Transverse colon (tissue), 4 donors: Measurements from ENCODE around the gene NT5DC4. TPM values are rescaled to one million over a fixed set of nuclear protein-coding genes. Genes with fewer than 3 reads are reported as not detected.

Source experiments
- DNase-seq: peaks from one replicate; pipeline ENCODE4 v3.0.0-alpha.2; 2019
- H3K27ac ChIP-seq, 4 donors: fragments of 200-600 bp; sonication (generic); 2 replicates each; pipeline ENCODE4 v1.5.1; 2016 to 2018; ENCODE audit warnings: inconsistent platforms in 4 of 4
- H3K27me3 ChIP-seq: fragments of 200-600 bp; sonication (generic); 2 replicates; pipeline ENCODE4 v1.5.1; 2017; ENCODE audit warnings: inconsistent platforms
- H3K36me3 ChIP-seq, 4 donors: fragments of 200-600 bp; sonication (generic); 2 replicates each; pipeline ENCODE4 v1.5.1; 2017 to 2019; ENCODE audit warnings: inconsistent platforms in 4 of 4
- H3K4me1 ChIP-seq, 4 donors: fragments of 200-600 bp; sonication (generic); 2 replicates each; pipeline ENCODE4 v1.5.1; 2017 to 2020; ENCODE audit warnings: inconsistent platforms in 4 of 4
- H3K4me3 ChIP-seq, 4 donors: fragments of 200-600 bp; sonication (generic); 1 replicate in 1 of 4; 2 replicates in 3 of 4; pipeline versions ENCODE4 v1.5.1 to v1.6.1; 2017 to 2019; ENCODE audit warnings: inconsistent platforms in 4 of 4
- H3K9me3 ChIP-seq, 2 donors: fragments of 200-600 bp; sonication (generic); 2 replicates each; pipeline ENCODE4 v1.5.1; 2017 to 2019; ENCODE audit warnings: inconsistent platforms in 2 of 2
- EP300 ChIP-seq: sonication (generic); formaldehyde crosslinking; IDR thresholded peaks from one replicate; pipeline ENCODE4 v1.6.1; 2017; ENCODE audit warnings: antibody characterized with exemption, low read depth
- POLR2A ChIP-seq: fragments of 450-650 bp; IDR thresholded peaks from one replicate; pipeline ENCODE4 v1.6.1; 2016; ENCODE audit warnings: antibody characterized with exemption, mild to moderate bottlenecking, moderate library complexity
- POLR2AphosphoS5 ChIP-seq, 3 donors: sonication (generic); formaldehyde crosslinking; IDR thresholded peaks; one replicate each; pipeline ENCODE4 v1.6.1; 2016; ENCODE audit warnings: antibody characterized with exemption in 3 of 3
- WGBS, 2 donors: methylation state at CpG; one replicate each; pipeline ENCODE4 v1.1.5; 2018; ENCODE audit warnings: low coverage in 1 of 2; 5-methylcytosine and 5-hydroxymethylcytosine counted together
- in situ Hi-C, 4 donors: fragments of 200-750 bp; cut with MboI; loops; one replicate each; pipeline versions ENCODE4 v1.15.0 to v1.15.1; 2017; ENCODE audit warnings: low sequenced_read_pairs in 3 of 4, low pct_ligation_motif_present in 1 of 4, low pct_unique_long_range_greater_than_20kb in 1 of 4
- intact Hi-C: fragments of 100-400 bp; cut with DNase I; formaldehyde crosslinking; loops from one replicate; pipeline ENCODE4 v1.15.1; 2023; ENCODE audit warnings: low total_unique reads
- total RNA-seq, 4 donors: library from RNA; depleted of rRNA; stranded (reverse); fragments of >200 nt; gene quantifications; one replicate each; pipeline ENCODE4 v1.1.0, GENCODE V29; 2016
- TF ChIP-seq, protein P1 (sequence below), 5 experiments: fragments of 200-600 bp in 3 of 5; fragments of 450-650 bp in 2 of 5; sonication (generic) in 3 of 5; IDR thresholded peaks; 1 replicate in 2 of 5; 2 replicates in 3 of 5; pipeline ENCODE4 v1.5.1; 2016 to 2017; ENCODE audit warnings: antibody characterized with exemption in 5 of 5, inconsistent platforms in 3 of 5, mild to moderate bottlenecking in 2 of 5, moderate library complexity in 1 of 5

The NT5DC4 gene
- total RNA-seq, 4 donors from 2014 or later: not detected

DNA sequence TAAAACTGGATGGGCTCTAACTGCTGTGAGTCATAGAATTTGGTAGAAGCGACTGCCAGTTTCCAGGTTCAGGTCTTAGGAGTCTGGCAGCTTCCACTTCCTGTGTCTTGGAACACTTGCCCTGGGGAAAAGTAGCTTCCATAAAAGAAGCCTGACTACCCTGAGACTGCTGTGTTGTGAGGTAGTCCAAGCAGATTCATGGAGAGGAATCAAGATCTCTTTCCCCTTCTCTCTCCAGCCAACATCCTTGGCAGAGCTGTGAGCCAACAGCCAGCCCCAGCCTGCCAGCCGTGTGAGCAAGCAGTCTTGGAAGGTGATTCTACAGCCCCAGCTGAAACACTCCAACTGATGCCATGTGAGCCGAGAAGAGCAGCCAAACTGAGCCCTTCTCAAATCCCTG, 41.3 kb upstream of the NT5DC4 start:
- no peaks in the 10 kb centered on the region for H3K27me3 ChIP-seq
- no peak for DNase-seq

DNA sequence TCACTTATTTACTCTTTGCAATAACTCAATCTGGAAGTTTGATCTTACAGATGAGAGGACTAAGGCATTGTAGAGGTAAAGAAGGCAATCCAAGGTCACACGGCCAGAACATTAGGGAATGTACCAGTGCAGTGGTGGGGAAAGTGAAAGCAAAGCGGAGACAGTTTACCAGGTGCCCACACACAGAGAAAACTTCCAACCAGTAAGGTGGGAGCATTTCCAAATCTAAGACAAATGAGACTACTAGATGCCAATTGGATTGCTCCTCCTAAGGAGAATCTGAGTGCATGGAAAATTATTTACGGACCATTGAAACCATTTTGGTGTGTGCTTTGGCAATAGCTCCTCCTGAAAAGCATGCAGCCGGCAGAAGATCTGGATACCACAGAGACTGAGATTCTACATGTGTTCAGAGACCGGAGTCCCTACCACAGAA, 40.1 kb upstream of the NT5DC4 start:
- Histone ChIP-seq H3K4me1 (peaks cover 0 to 6% (median 0%) of the 10 kb centered on the region in 4 donors), H3K27me3 (no peaks in the 10 kb centered on the region), H3K36me3 (no peaks in the 10 kb centered on the region), H3K27ac (no peak overlapping the region), H3K4me3 (no peak overlapping the region), H3K9me3 (no peaks in the 10 kb centered on the region)
- in situ Hi-C loops (no loop called here), intact Hi-C loops (no loop called here)
- no peak for DNase-seq
- TF ChIP-seq, protein P1, sequence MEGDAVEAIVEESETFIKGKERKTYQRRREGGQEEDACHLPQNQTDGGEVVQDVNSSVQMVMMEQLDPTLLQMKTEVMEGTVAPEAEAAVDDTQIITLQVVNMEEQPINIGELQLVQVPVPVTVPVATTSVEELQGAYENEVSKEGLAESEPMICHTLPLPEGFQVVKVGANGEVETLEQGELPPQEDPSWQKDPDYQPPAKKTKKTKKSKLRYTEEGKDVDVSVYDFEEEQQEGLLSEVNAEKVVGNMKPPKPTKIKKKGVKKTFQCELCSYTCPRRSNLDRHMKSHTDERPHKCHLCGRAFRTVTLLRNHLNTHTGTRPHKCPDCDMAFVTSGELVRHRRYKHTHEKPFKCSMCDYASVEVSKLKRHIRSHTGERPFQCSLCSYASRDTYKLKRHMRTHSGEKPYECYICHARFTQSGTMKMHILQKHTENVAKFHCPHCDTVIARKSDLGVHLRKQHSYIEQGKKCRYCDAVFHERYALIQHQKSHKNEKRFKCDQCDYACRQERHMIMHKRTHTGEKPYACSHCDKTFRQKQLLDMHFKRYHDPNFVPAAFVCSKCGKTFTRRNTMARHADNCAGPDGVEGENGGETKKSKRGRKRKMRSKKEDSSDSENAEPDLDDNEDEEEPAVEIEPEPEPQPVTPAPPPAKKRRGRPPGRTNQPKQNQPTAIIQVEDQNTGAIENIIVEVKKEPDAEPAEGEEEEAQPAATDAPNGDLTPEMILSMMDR (IDR thresholded peaks at IDR 0.05): no peak
- TF ChIP-seq POLR2AphosphoS5 (IDR thresholded peaks at IDR 0.05): no peak
- no peak for TF ChIP-seq EP300
- TF ChIP-seq POLR2A: no peak
- WGBS, 2 donors: 78 to 80% methylated on average over 4 to 5 of the region's 5 CpGs

More for the DNA sequence above, 41.3 kb upstream of the NT5DC4 start:
- Histone ChIP-seq H3K4me1 (peaks cover 0 to 6% (median 0%) of the 10 kb centered on the region in 4 donors), H3K27ac (no peak overlapping the region), H3K36me3 (no peaks in the 10 kb centered on the region), H3K4me3 (no peak overlapping the region), H3K9me3 (no peaks in the 10 kb centered on the region)
- TF ChIP-seq, protein P1 (IDR thresholded peaks at IDR 0.05): no peak
- in situ Hi-C loops (no loop called here), intact Hi-C loops (no loop called here)
- WGBS, 2 donors: 65% methylated on average over 3 of the region's 3 CpGs; no CpG with 5 or more reads in 1 of the 2 donors

DNA sequence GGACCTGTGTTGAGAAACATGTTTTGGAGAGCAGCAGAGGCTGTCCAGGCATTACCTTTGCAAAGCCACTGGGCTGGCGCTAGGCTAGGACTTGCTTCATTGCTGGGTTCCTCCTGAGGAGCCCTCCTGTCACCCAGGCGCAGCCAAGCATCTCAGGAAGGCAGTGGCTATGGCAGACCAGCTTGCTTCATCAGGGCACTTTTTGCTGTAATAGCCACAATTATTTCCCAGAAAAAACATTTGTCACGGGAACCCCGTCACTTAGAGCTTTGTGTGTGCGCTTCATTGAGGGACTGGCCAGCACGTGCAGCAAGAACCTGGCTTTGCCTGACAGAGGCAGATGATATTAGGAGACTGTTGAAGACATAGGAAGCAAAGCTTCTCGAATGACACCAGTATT, 38.7 kb upstream of the NT5DC4 start:
- intact Hi-C loops: no loop called here
- no peaks in the 10 kb centered on the region for H3K36me3 ChIP-seq
- no peak for DNase-seq
- H3K27me3 ChIP-seq: no peaks in the 10 kb centered on the region
- no peak overlapping the region for H3K4me3 ChIP-seq
- TF ChIP-seq POLR2A: no peak
- TF ChIP-seq, protein P1 (IDR thresholded peaks at IDR 0.05): no peak
- no peak for TF ChIP-seq POLR2AphosphoS5 (IDR thresholded peaks at IDR 0.05)
- TF ChIP-seq EP300: no peak
- 83 to 90% methylated on average over 1 to 6 of the region's 7 CpGs for WGBS, 2 donors
- H3K27ac ChIP-seq: no peak overlapping the region
- in situ Hi-C loops: no loop called here
- peaks cover 0 to 6% (median 0%) of the 10 kb centered on the region in 4 donors for H3K4me1 ChIP-seq
- H3K9me3 ChIP-seq: no peaks in the 10 kb centered on the region

DNA sequence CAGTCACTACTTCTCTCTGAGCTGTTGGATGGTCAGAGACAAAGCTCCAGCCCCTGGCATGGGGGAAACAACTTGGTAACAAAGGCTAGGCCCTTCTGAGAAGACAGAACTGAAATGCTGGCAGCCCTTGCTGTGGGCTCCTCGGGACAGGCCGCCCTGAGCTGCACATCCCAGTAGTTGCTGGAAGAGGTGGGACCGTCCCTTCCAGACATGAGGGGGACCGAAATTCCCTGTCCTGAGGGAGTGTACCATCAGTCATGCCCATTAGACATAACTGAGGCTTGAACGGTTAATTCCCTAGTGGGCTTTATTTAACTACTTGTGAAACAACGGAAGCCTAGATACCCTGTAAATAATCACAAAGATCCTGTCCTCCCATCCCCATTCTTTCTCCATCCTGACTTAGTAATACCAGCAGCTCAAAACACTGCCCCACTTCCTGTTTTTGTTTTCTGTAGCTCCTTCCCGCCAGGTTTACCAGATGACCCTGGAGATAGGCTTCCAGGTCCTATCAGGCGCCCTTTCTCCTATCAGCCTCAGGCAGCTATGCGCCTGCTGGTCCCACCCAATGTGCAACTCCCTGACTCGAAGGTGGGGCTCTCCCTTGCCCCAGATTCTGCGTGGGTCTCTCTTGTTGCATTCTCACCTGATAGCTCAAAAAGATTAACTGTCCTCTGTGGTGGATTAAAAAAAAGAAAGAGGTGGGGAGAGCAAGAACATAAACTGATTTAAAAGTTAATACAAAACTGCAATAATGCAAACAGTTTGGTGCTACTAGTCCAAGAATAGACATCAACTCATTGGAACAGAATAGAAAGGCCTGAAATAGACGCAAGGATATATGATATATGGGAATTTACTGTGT, 37.0 kb upstream of the NT5DC4 start:
- TF ChIP-seq POLR2A (no peak), POLR2AphosphoS5 (IDR thresholded peaks at IDR 0.05) (no peak), EP300 (no peak)
- TF ChIP-seq, protein P1 (IDR thresholded peaks at IDR 0.05): no peak
- in situ Hi-C loops (no loop called here), intact Hi-C loops (no loop called here)
- Histone ChIP-seq H3K9me3 (no peaks in the 10 kb centered on the region), H3K27me3 (no peaks in the 10 kb centered on the region), H3K27ac (no peak overlapping the region), H3K4me1 (peaks cover 0 to 14% (median 4%) of the 10 kb centered on the region in 4 donors), H3K4me3 (no peak overlapping the region), H3K36me3 (no peaks in the 10 kb centered on the region)
- 56 to 75% methylated on average over 7 to 12 of the region's 12 CpGs for WGBS, 2 donors
- no peak for DNase-seq
